WTC11 (cell line): ENCODE results near the gene KCNK5.

Experiments
- HMGXB4 ChIP-seq: sonication (generic); formaldehyde crosslinking; IDR thresholded peaks from 2 replicates; pipeline ENCODE4 v1.8.1; 2023; ENCODE audit warnings: mild to moderate bottlenecking, moderate library complexity, missing genetic modification reagents
- SMAD3 ChIP-seq: sonication (generic); formaldehyde crosslinking; IDR thresholded peaks from 2 replicates; pipeline ENCODE4 v1.8.0; 2022; ENCODE audit warnings: missing genetic modification reagents, mild to moderate bottlenecking, borderline replicate concordance
- TCF7 ChIP-seq: sonication (generic); formaldehyde crosslinking; IDR thresholded peaks from 2 replicates; pipeline ENCODE4 v1.8.0; 2022; ENCODE audit warnings: mild to moderate bottlenecking, low read depth, missing genetic modification reagents, moderate library complexity
- TEAD1 ChIP-seq: sonication (generic); formaldehyde crosslinking; IDR thresholded peaks from 2 replicates; pipeline ENCODE4 v1.8.0; 2022; ENCODE audit warnings: mild to moderate bottlenecking, missing genetic modification reagents
- TP53 ChIP-seq: sonication (generic); formaldehyde crosslinking; IDR thresholded peaks from 2 replicates; pipeline ENCODE4 v1.8.1; 2023; ENCODE audit warnings: mild to moderate bottlenecking, missing genetic modification reagents
- TF ChIP-seq, protein P1 (sequence below): fragments of 200-600 bp; IDR thresholded peaks from 2 replicates; pipeline ENCODE4 v1.8.0; 2022; ENCODE audit warnings: antibody characterized with exemption
- TF ChIP-seq, protein P2 (sequence below): fragments of 250-450 bp; sonication (Bioruptor Pico); IDR thresholded peaks from 2 replicates; pipeline ENCODE4 v1.9.0; 2021; ENCODE audit warnings: mild to moderate bottlenecking

DNA sequence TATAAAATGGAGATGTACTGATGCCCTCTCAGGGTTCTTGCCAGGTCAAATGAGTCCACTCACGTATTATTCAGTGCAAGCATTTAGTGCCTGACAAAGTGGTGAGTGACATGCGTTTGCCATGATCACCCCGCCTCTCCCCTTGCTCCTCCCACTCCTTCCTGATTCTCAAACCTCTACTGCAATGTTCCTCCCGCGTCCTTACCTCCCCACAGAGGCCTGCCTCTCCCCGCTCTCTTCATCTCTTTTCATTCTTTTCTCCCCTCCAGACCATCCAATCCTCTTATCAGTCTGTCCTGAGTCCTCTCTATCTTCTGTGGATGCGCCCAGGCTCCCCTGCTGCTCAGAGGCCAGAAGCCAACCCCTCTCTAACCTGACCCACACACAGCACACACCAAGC is 40.7 kb downstream of the KCNK5 start:
- TF ChIP-seq TEAD1 (CRISPR knock-in tag) = no peak
- TF ChIP-seq TCF7 = no peak
- TF ChIP-seq, protein P1, sequence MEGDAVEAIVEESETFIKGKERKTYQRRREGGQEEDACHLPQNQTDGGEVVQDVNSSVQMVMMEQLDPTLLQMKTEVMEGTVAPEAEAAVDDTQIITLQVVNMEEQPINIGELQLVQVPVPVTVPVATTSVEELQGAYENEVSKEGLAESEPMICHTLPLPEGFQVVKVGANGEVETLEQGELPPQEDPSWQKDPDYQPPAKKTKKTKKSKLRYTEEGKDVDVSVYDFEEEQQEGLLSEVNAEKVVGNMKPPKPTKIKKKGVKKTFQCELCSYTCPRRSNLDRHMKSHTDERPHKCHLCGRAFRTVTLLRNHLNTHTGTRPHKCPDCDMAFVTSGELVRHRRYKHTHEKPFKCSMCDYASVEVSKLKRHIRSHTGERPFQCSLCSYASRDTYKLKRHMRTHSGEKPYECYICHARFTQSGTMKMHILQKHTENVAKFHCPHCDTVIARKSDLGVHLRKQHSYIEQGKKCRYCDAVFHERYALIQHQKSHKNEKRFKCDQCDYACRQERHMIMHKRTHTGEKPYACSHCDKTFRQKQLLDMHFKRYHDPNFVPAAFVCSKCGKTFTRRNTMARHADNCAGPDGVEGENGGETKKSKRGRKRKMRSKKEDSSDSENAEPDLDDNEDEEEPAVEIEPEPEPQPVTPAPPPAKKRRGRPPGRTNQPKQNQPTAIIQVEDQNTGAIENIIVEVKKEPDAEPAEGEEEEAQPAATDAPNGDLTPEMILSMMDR = no peak
- no peak for TF ChIP-seq HMGXB4 (CRISPR knock-in tag)
- no peak for TF ChIP-seq SMAD3
- TF ChIP-seq TP53 (CRISPR knock-in tag) = no peak
- TF ChIP-seq, protein P2, sequence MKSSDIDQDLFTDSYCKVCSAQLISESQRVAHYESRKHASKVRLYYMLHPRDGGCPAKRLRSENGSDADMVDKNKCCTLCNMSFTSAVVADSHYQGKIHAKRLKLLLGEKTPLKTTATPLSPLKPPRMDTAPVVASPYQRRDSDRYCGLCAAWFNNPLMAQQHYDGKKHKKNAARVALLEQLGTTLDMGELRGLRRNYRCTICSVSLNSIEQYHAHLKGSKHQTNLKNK (CRISPR knock-in tag) = no peak
